Activated B cell treated with CpG ODN at 0.5 μM for 24 hours (primary cell): ENCODE measurements around the gene CDC14B. TPM values are rescaled to one million over a fixed set of nuclear protein-coding genes. Genes with fewer than 3 reads are reported as not detected.

ENCODE experiments used
- ATAC-seq: fragments of 200-7000 bp; cut with Tn5 transposase; one replicate; pipeline ENCODE4 v1.10.0; 2021; ENCODE audit warnings: low read depth, mild to moderate bottlenecking, moderate library complexity
- CTCF ChIA-PET: fragments of 350-600 bp; sonication (Branson Sonifier 250); formaldehyde crosslinking; loops from one replicate; lab custom pipeline; 2021; ENCODE audit warnings: antibody characterized with exemption; lab: Charles Lee
- POLR2A ChIA-PET: fragments of 350-600 bp; sonication (Branson Sonifier 250); formaldehyde crosslinking; loops from one replicate; lab custom pipeline; 2021; ENCODE audit warnings: antibody characterized with exemption; lab: Charles Lee
- DNase-seq: peaks from one replicate; pipeline ENCODE4 v3.0.0; 2022
- H3K27ac Mint-ChIP-seq: one replicate; pipeline ENCODE4 v1.8.0; 2020; ENCODE audit warnings: mixed read lengths
- H3K27me3 Mint-ChIP-seq: one replicate; pipeline ENCODE4 v1.8.0; 2021; ENCODE audit warnings: mixed read lengths
- H3K36me3 Mint-ChIP-seq: one replicate; pipeline ENCODE4 v1.8.0; 2021; ENCODE audit warnings: low read depth, mixed read lengths
- H3K4me1 Mint-ChIP-seq: one replicate; pipeline ENCODE4 v1.8.0; 2021; ENCODE audit warnings: mixed read lengths
- H3K4me3 Mint-ChIP-seq: one replicate; pipeline ENCODE4 v1.8.0; 2020; ENCODE audit warnings: mild to moderate bottlenecking, mixed read lengths
- H3K9me3 Mint-ChIP-seq: one replicate; pipeline ENCODE4 v1.8.0; 2020; ENCODE audit warnings: mixed read lengths
- intact Hi-C: fragments of 100-400 bp; cut with micrococcal nuclease; formaldehyde crosslinking; loops from one replicate; pipeline ENCODE4 v1.15.1; 2024
- total RNA-seq: library from RNA; stranded (reverse); gene quantifications from 2 replicates; pipeline ENCODE4 v1.2.3, GENCODE V29; 2022
- TF ChIP-seq, protein P1 (sequence below): fragments of 200-600 bp; IDR thresholded peaks from one replicate; pipeline ENCODE4 v1.8.0; 2022; ENCODE audit warnings: antibody characterized with exemption, mild to moderate bottlenecking

Gene CDC14B
- total RNA-seq, 1 donor from 2014 or later = 2.5 TPM

GRCh38 chr9:96567203-96567700, 52.4 kb downstream of the CDC14B start:
- Mint-ChIP-seq H3K27me3 (peaks cover 3% of the 10 kb centered on the region), H3K4me3 (peak overlapping the region; percentile 86), H3K27ac (peak overlapping the region; percentile 81), H3K9me3 (no peaks in the 10 kb centered on the region), H3K36me3 (no peaks in the 10 kb centered on the region), H3K4me1 (peaks cover 17% of the 10 kb centered on the region)
- CTCF ChIA-PET = interaction anchor here (1.0 to 2.1 kb wide), 3 partner anchors 154 to 241 kb away, joined by 4 to 12 read pairs (median 4); no protein-coding TSS in a partner anchor
- intact Hi-C loops = loop anchor here (5.0 to 10.0 kb wide), 2 partner anchors 85 to 1062 kb away; no protein-coding TSS in a partner anchor
- ATAC-seq (peak; percentile 55), DNase-seq (no peak)
- POLR2A ChIA-PET = interaction anchor here (0.6 to 2.4 kb wide), 14 partner anchors 10 to 1066 kb away, joined by 3 to 11 read pairs (median 4); partner anchors contain the start of genes TSTD2 and ZNF510
- TF ChIP-seq, protein P1, sequence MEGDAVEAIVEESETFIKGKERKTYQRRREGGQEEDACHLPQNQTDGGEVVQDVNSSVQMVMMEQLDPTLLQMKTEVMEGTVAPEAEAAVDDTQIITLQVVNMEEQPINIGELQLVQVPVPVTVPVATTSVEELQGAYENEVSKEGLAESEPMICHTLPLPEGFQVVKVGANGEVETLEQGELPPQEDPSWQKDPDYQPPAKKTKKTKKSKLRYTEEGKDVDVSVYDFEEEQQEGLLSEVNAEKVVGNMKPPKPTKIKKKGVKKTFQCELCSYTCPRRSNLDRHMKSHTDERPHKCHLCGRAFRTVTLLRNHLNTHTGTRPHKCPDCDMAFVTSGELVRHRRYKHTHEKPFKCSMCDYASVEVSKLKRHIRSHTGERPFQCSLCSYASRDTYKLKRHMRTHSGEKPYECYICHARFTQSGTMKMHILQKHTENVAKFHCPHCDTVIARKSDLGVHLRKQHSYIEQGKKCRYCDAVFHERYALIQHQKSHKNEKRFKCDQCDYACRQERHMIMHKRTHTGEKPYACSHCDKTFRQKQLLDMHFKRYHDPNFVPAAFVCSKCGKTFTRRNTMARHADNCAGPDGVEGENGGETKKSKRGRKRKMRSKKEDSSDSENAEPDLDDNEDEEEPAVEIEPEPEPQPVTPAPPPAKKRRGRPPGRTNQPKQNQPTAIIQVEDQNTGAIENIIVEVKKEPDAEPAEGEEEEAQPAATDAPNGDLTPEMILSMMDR = no peak

GRCh38 chr9:96566498-96567202, 53.0 kb downstream of the CDC14B start:
- ATAC-seq = peak; percentile 89
- DNase-seq = peak; percentile 71
- POLR2A ChIA-PET = interaction anchor here (0.6 to 2.4 kb wide), 13 partner anchors 100 to 239 kb away, joined by 3 to 11 read pairs (median 4); partner anchors contain the start of genes HABP4 and ZNF510
- Mint-ChIP-seq H3K9me3 (no peaks in the 10 kb centered on the region), H3K4me3 (peak overlapping the region; percentile 86), H3K36me3 (peaks cover 1% of the 10 kb centered on the region), H3K4me1 (peaks cover 17% of the 10 kb centered on the region), H3K27me3 (peaks cover 3% of the 10 kb centered on the region), H3K27ac (peak overlapping the region; percentile 81)
- TF ChIP-seq, protein P1 = no peak
- CTCF ChIA-PET = interaction anchor here (1.0 to 2.1 kb wide), 4 partner anchors 12 to 241 kb away, joined by 3 to 12 read pairs (median 4); no protein-coding TSS in a partner anchor
- intact Hi-C loops = loop anchor here (1.0 to 10.0 kb wide), 6 partner anchors 84 to 1062 kb away; partner anchors contain the start of genes HABP4 and ZNF367

- H3K27me3 Mint-ChIP-seq = peaks cover 3% of the 10 kb centered on the region
- H3K4me1 Mint-ChIP-seq = peaks cover 17% of the 10 kb centered on the region
- no peaks in the 10 kb centered on the region for H3K9me3 Mint-ChIP-seq
- intact Hi-C loops = loop anchor here (1.0 to 10.0 kb wide), 6 partner anchors 84 to 1061 kb away; partner anchors contain the start of genes HABP4 and ZNF367
- DNase-seq = no peak
- POLR2A ChIA-PET = interaction anchor here (1.2 to 2.4 kb wide), 2 partner anchors 116 to 147 kb away, joined by 3 to 11 read pairs; partner anchors contain the start of gene HABP4
- peak overlapping the region; percentile 4 for H3K27ac Mint-ChIP-seq
- CTCF ChIA-PET = interaction anchor here (0.7 to 2.1 kb wide), 3 partner anchors 11 to 253 kb away, joined by 3 to 12 read pairs (median 3); no protein-coding TSS in a partner anchor
- peaks cover 5% of the 10 kb centered on the region for H3K36me3 Mint-ChIP-seq
- H3K4me3 Mint-ChIP-seq = peak overlapping the region; percentile 86
- no peak for ATAC-seq
- TF ChIP-seq, protein P1 = no peak
These were observed 53.8 kb downstream of the CDC14B start for GRCh38 chr9:96565671-96566497.

GRCh38 chr9:96564217-96564616, 55.4 kb downstream of the CDC14B start:
- POLR2A ChIA-PET = interaction anchor here (0.7 kb wide), 1 partner anchor 737 kb away, joined by 6 read pairs; no protein-coding TSS in a partner anchor
- CTCF ChIA-PET = interaction anchor here (0.8 kb wide), 1 partner anchor 237 kb away, joined by 3 read pairs; no protein-coding TSS in a partner anchor
- TF ChIP-seq, protein P1 = no peak
- Mint-ChIP-seq H3K36me3 (peaks cover 9% of the 10 kb centered on the region), H3K27ac (no peak overlapping the region), H3K27me3 (no peaks in the 10 kb centered on the region), H3K9me3 (no peaks in the 10 kb centered on the region), H3K4me3 (no peak overlapping the region), H3K4me1 (peaks cover 17% of the 10 kb centered on the region)
- ATAC-seq (no peak), DNase-seq (no peak)
- intact Hi-C loops = loop anchor here (10.0 kb wide), 1 partner anchor 1059 kb away; no protein-coding TSS in a partner anchor
